Activated gamma-delta T cell treated with Interleukin-2 at 50 U/mL for 16 hours (primary cell): ENCODE data around the gene AP3S1.
"Not testable (repeated sequence)": the region's sequence is repeated elsewhere in the genome, so short reads cannot be mapped to it uniquely, and the experiment has no call there.

Experiments
- DNase-seq: peaks from one replicate; pipeline ENCODE4 v3.0.0-alpha.2; 2020

AP3S1 gene

GRCh38 chr5:115877342-115877741 is 35.6 kb downstream of the AP3S1 start:
- DNase-seq = not testable (repeated sequence)

GRCh38 chr5:115882434-115882833 is 40.7 kb downstream of the AP3S1 start:
- DNase-seq = not testable (repeated sequence)

- DNase-seq = no peak
Observed at GRCh38 chr5:115884704-115885103, 43.0 kb downstream of the AP3S1 start.

GRCh38 chr5:115885208-115885607 is 43.5 kb downstream of the AP3S1 start:
- not testable (repeated sequence) for DNase-seq

- no peak for DNase-seq
Observed at GRCh38 chr5:115888027-115888426, 46.3 kb downstream of the AP3S1 start.

GRCh38 chr5:115892021-115892420 is 50.3 kb downstream of the AP3S1 start:
- no peak for DNase-seq

GRCh38 chr5:115894342-115894741 is 52.6 kb downstream of the AP3S1 start:
- no peak for DNase-seq

- DNase-seq = no peak
Observed at GRCh38 chr5:115895821-115896220, 54.1 kb downstream of the AP3S1 start.

- DNase-seq = no peak
Observed at GRCh38 chr5:115898656-115899055, 56.9 kb downstream of the AP3S1 start.

GRCh38 chr5:115907177-115907576 is 65.4 kb downstream of the AP3S1 start:
- no peak for DNase-seq

- not testable (repeated sequence) for DNase-seq
Observed at GRCh38 chr5:115913623-115914400, 72.1 kb downstream of the AP3S1 start.

- no peak for DNase-seq
Observed at GRCh38 chr5:115920171-115920725, 78.5 kb downstream of the AP3S1 start.

- DNase-seq = not testable (repeated sequence)
Observed at GRCh38 chr5:115928578-115929407, 87.1 kb downstream of the AP3S1 start.

- DNase-seq = not testable (repeated sequence)
Observed at GRCh38 chr5:115930171-115930570, 88.4 kb downstream of the AP3S1 start.

- DNase-seq = no peak
Observed at GRCh38 chr5:115930630-115931337, 89.0 kb downstream of the AP3S1 start.

GRCh38 chr5:115932991-115933390 is 91.3 kb downstream of the AP3S1 start:
- DNase-seq = no peak

- no peak for DNase-seq
Observed at GRCh38 chr5:115934388-115934974, 92.7 kb downstream of the AP3S1 start.

GRCh38 chr5:115936031-115936430 is 94.3 kb downstream of the AP3S1 start:
- DNase-seq = no peak

GRCh38 chr5:115939059-115939458 is 97.3 kb downstream of the AP3S1 start:
- DNase-seq = no peak

GRCh38 chr5:115940080-115940810 is 98.5 kb downstream of the AP3S1 start:
- no peak for DNase-seq

GRCh38 chr5:115941051-115941675 is 99.4 kb downstream of the AP3S1 start:
- DNase-seq = no peak
